Neural cell (in vitro differentiated cells): ENCODE results near the gene N4BP3.

Experiments
- CTCF ChIP-seq: fragments of 450-650 bp; IDR thresholded peaks from 2 replicates; pipeline ENCODE4 v1.5.1; 2014; ENCODE audit warnings: antibody characterized with exemption, mild to moderate bottlenecking, moderate library complexity; ENCODE audit not compliant: poor library complexity, severe bottlenecking
- POLR2AphosphoS5 ChIP-seq: IDR thresholded peaks from 2 replicates; pipeline ENCODE4 v1.6.1; 2012

GRCh38 chr5:178068293-178068692 is 45.0 kb upstream of the N4BP3 start:
- TF ChIP-seq CTCF (no peak), POLR2AphosphoS5 (no peak)
